Measurements from ENCODE around the gene KCMF1. TPM values are rescaled to one million over a fixed set of nuclear protein-coding genes. Genes with fewer than 3 reads are reported as not detected.
"Not testable (repeated sequence)": the region's sequence is repeated elsewhere in the genome, so short reads cannot be mapped to it uniquely, and the experiment has no call there.

KCMF1 gene
- total and polyA plus RNA-seq, 11 donors: 10.9 to 104 (median 80.0) TPM

DNA sequence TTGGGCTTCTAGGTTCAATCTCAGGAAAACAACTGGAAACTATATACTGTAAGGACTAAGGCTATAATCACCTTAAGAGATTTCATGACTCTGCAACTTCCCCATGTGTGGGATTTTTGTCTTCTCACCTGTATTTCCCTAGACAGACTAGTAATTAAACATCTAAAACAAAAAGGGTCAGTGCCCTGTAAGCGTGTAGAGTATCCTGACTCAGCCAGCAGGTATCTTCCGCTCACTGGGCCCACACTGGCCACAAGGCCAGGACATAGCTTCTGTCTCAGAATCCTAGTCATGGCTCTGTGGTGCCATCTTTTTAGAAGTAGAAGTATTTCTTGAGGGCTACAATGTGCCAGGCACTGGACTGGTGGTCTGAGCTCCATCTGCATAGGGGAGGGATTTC, 28.8 kb upstream of the KCMF1 start:
- no peak overlapping the region for H3K27ac ChIP-seq
- no peaks in the 10 kb centered on the region for H3K36me3 ChIP-seq
- intact Hi-C loops (cut with DNase I): no loop called here
- WGBS, 4 donors: 85 to 100% (median 98%) methylated on average over 2 of the region's 2 CpGs
- peaks cover 0 to 42% (median 0%) of the 10 kb centered on the region in 12 donors for H3K4me1 ChIP-seq
- H3K27me3 ChIP-seq: no peaks in the 10 kb centered on the region
- H3K4me3 ChIP-seq: no peak overlapping the region
- TF ChIP-seq POLR2A (IDR thresholded peaks at IDR 0.05): no peak
- TF ChIP-seq, protein P1, sequence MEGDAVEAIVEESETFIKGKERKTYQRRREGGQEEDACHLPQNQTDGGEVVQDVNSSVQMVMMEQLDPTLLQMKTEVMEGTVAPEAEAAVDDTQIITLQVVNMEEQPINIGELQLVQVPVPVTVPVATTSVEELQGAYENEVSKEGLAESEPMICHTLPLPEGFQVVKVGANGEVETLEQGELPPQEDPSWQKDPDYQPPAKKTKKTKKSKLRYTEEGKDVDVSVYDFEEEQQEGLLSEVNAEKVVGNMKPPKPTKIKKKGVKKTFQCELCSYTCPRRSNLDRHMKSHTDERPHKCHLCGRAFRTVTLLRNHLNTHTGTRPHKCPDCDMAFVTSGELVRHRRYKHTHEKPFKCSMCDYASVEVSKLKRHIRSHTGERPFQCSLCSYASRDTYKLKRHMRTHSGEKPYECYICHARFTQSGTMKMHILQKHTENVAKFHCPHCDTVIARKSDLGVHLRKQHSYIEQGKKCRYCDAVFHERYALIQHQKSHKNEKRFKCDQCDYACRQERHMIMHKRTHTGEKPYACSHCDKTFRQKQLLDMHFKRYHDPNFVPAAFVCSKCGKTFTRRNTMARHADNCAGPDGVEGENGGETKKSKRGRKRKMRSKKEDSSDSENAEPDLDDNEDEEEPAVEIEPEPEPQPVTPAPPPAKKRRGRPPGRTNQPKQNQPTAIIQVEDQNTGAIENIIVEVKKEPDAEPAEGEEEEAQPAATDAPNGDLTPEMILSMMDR (IDR thresholded peaks at IDR 0.05): no peak
- H3K9me3 ChIP-seq: no peaks in the 10 kb centered on the region
- DNase-seq: no peak
- no peak for ATAC-seq

DNA sequence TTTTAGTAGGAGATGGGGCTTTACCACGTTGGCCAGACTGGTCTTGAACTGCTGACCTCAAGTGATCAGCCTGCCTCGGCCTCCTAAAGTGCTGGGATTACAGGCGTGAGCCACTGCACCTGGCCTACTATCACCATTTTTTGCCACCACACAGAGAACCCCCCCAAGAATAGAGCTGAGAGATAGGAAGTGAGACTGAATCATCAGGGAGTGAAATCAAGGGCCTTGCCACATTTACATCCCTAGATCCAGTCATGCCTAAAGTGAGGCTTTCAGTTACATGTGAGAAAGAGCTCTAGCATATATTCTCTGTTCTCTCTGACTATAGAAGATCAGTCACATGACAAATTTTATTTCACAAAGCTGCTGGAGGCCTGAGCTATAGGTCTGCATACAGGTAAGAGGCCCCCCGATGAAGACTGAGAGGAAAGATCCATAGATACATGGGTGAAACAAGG, 28.0 kb upstream of the KCMF1 start:
- no peak for DNase-seq
- no peak for ATAC-seq
- intact Hi-C loops (cut with DNase I): no loop called here
- H3K9me3 ChIP-seq: no peaks in the 10 kb centered on the region
- TF ChIP-seq, protein P1 (IDR thresholded peaks at IDR 0.05): no peak
- no peak for TF ChIP-seq POLR2A (IDR thresholded peaks at IDR 0.05)
- H3K4me1 ChIP-seq: peaks cover 0 to 42% (median 0%) of the 10 kb centered on the region in 12 donors
- no peaks in the 10 kb centered on the region for H3K27me3 ChIP-seq
- WGBS, 4 donors: 86 to 96% (median 92%) methylated on average over 4 of the region's 4 CpGs
- no peak overlapping the region for H3K4me3 ChIP-seq
- no peak overlapping the region for H3K27ac ChIP-seq
- no peaks in the 10 kb centered on the region for H3K36me3 ChIP-seq

DNA sequence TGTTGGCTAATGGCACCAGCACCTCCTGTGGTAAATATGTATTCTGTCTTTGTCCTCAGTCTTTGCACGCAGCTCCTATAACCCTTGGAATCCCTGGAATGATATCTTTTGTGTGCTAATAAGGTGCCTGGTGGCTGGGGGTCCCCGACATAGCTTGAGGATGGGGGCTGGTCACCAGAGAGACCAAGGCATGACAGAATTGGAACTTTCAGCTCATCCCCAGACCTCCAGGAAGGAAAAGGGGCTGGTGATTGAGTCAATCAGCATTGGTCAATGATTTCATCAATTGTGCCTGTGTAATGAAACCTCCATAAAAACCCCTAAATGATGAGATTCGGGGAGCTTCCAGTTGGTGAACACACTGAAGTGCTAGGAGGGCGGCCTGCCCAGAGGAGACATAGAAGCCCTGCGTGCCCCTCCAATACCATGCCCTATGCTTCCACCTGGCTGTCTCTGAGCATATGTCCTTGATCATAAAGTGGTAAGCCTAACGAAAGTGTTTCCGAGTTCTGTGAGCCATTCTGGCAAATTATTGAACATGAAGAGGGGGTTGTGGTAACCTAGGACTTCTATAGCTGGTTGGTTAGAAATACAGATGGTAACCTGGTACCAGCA, 26.6 kb upstream of the KCMF1 start:
- Histone ChIP-seq H3K36me3 (no peaks in the 10 kb centered on the region), H3K4me3 (no peak overlapping the region), H3K4me1 (peaks cover 0 to 32% (median 0%) of the 10 kb centered on the region in 12 donors), H3K27me3 (no peaks in the 10 kb centered on the region), H3K27ac (no peak overlapping the region), H3K9me3 (no peaks in the 10 kb centered on the region)
- 85 to 92% (median 90%) methylated on average over 7 of the region's 7 CpGs for WGBS, 4 donors
- no peak for TF ChIP-seq POLR2A (IDR thresholded peaks at IDR 0.05)
- TF ChIP-seq, protein P1 (IDR thresholded peaks at IDR 0.05): no peak
- intact Hi-C loops (cut with DNase I): no loop called here
- no peak for ATAC-seq
- no peak for DNase-seq

DNA sequence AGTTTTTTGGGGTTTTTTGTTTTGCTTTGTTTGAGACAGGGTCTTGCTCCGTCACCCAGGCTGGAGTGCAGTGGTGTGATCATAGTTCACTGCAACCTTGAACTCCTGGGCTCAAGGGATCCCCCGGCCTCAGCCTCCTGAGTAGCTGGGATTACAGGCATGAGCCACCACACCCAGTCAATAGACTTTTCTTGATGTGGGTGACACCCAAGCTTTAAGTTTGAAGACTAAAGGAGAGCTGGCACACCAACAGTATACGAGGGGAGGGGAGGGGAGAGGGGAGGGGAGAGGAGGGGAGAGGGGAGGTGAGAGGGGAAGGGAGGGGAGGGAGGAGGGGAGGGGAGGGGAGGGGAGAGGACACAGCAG, 25.1 kb upstream of the KCMF1 start:
- Histone ChIP-seq H3K27ac (peak overlapping the region in 1 of 12 donors; percentile 46), H3K4me1 (peaks cover 0 to 18% (median 0%) of the 10 kb centered on the region in 12 donors)
- H3K27me3 ChIP-seq; H3K9me3 ChIP-seq; ATAC-seq; intact Hi-C loops (cut with DNase I); H3K36me3 ChIP-seq; DNase-seq; H3K4me3 ChIP-seq: not testable (repeated sequence)
- WGBS, 4 donors: 76 to 99% (median 84%) methylated on average over 2 to 3 of the region's 3 CpGs

Data from heart left ventricle (tissue), 16 donors.